GM13977 (cell line): ENCODE data around the gene DCC.

Experiments used
- DNase-seq: peaks from one replicate; pipeline ENCODE4 v3.0.0; 2012; ENCODE audit warnings: low spot score
- CTCF ChIP-seq: IDR thresholded peaks from 2 replicates; pipeline ENCODE4 v1.5.1; 2012; ENCODE audit warnings: mild to moderate bottlenecking, control low read depth; ENCODE audit not compliant: insufficient read depth; ENCODE audit errors: extremely low read depth, missing control alignments
- in situ Hi-C: fragments of 300-500 bp; cut with MboI; formaldehyde crosslinking; loops from one replicate; pipeline ENCODE4 v1.12.0; 2022; ENCODE audit warnings: low sequenced_read_pairs, low pct_unique_long_range_greater_than_20kb, mixed read lengths, inconsistent platforms; ENCODE audit not compliant: unreplicated experiment

Gene DCC

DNA sequence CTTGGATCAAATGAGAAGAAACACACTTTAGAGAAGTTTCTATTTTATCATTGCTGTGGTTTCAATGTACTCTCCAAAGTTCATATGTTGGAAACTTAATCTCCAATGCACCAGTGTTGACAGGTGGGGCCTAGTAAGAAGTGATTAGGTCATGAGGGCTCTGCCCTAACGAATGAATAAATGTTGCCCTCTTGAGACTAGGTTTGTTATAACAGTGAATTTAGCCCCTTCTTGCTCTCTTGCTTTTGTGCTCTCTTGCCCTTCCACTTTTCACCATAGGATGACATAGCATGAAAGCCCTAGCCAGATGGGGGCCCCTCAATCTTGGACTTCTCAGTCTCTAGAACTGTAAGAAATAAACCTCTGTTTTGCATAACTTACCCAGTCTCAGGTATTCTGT is 664.8 kb downstream of the DCC start:
- in situ Hi-C loops, result no loop called here
- TF ChIP-seq CTCF, result no peak
- no peak for DNase-seq

DNA sequence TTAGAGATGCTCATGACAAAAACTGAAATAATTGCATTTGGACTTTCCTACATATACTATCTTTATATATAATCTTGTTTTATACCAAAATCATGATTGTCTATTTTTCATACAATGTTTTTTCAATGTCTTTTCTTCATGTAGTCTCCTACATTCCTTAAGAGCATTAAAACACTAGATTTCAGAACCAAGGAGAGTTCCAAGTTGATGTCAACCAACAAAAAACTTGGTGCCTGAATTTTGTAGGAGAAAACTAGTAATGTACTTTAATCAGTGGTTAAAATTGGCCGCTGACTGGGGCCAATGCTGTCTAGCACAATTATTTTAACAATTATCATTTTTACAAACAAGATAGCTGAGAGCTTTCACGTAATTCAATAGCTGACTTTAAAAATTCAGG is 678.8 kb downstream of the DCC start:
- TF ChIP-seq CTCF, result no peak
- DNase-seq, result no peak
- in situ Hi-C loops, result no loop called here

DNA sequence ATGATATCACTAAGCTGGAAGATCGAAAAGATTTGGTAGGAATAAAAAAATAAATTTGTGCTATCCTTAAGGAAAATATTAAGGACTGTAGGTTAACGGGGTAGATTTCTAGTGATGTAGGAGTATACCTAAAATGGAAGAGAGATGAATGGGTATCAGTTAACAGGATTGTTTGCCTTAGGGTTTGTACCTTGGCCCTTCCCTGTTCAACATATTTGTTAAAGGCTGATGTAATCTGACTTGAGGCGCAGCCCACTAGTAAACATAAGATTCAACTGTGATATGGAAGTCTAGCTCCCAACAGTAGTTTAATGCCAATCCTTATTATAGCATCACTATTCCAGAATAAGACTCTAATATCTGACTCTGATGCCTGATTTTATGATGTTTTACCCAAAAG is 685.2 kb downstream of the DCC start:
- no peak for DNase-seq
- no peak for TF ChIP-seq CTCF
- in situ Hi-C loops, result no loop called here

- in situ Hi-C loops, result no loop called here
- TF ChIP-seq CTCF, result no peak
- no peak for DNase-seq
These were observed 688.6 kb downstream of the DCC start for GRCh38 chr18:53028565-53028964.

DNA sequence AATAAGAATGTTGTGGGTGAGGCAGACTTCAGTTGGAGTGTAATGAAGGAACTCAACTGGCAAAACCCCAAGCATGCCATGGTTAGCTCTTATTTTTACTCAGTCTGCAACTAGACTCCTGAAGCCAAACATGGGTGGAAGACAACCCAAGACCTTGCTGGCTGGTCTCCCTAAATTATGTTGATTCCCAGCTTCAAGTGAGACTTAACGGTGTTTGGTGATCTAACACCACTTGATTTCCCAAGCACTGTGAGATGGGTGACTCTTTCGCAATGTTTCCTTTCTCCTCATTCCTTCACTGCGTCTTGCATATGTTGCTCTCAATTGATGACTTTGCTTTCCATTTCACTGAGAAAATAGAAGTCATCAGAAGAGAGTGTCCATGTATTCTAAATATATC is 693.1 kb downstream of the DCC start:
- TF ChIP-seq CTCF, result no peak
- DNase-seq, result no peak
- in situ Hi-C loops, result no loop called here

DNA sequence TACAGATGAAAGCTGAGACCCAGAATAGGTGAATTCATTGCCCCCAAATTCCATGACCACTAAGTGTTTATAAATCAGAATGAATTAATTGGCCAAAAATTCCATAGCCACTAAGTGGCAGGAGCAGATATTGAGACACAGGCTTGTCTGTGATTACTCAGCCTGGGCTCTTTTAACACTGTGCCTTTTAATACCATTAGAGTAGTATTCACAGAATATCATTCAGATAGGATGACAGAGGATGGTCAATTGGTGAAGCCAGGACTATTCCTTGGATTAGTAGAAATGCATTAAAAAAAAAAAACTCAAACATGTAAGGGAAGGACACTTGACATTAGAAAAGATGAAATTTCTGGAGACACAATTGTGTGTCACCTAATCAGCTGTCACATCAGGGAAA is 698.6 kb downstream of the DCC start:
- in situ Hi-C loops, result no loop called here
- no peak for DNase-seq
- TF ChIP-seq CTCF, result no peak

- in situ Hi-C loops, result no loop called here
- TF ChIP-seq CTCF, result no peak
- DNase-seq, result no peak
These were observed 700.3 kb downstream of the DCC start for GRCh38 chr18:53040286-53040685.
